ENCODE measurements around the gene NSG2.
"Not testable (repeated sequence)": the region's sequence is repeated elsewhere in the genome, so short reads cannot be mapped to it uniquely, and the experiment has no call there.

NSG2 gene

DNA sequence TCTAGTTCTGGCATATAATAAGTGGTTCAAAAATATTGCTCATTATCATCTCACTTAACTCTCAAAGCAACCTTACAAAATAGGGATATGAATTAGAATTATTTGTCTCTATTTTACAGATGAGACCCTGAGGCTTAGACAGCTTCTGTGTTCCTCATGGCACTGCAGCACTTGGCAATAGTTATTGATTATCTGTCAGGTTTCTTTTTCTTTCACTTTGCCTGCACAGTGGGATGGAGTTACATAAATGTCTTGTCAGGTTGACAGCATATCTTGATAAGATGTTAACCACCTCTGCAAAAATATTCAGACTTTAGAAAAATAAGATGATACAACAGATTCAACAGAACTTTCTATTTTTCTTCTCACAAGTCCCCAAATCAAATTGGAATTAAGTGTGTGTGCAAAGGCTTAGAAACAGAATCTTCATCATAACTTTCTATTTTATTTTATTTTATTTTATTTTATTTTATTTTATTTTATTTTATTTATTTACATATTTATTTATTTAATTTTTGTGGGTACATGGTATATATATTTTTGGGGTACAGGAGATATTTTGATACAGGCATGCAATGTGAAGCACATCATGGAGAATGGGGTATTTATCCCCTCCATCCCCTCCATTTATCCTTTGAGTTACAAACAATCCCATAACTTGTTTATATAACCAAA, 17.7 kb downstream of the NSG2 start:
- no peak for DNase-seq

GRCh38 chr5:174064171-174064570, 18.7 kb downstream of the NSG2 start:
- DNase-seq = no peak

DNA sequence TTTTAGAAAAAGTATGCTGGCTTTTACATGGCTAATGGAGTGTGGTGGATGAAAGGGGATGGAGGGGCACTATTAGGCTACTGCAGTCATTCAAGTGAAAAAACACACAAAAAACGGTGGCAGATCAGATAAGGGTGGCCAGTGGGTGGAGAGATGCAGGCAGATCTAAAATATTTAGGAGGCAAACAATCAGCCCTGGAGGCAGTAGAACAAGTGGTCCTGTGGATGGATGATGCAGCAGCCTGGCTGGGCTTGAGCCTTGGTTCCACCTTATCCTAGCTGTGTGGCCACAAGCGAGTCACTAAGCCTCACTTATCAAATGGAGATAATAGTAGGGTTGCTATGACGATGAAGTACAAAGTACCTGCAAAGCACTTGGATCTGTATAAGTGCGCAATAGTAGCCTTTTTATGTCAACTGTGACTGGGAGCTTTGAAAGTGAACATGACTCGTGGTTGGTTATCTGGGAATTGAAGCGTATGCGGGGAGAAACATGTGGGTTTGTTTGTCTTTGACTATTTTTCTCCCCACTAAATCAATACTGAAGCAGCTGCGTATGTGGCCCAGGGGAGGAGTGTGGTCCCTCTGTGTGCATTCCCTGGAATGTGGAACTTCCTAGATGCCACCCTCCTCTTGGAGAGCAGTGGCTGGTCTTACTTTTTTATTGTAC, 20.2 kb downstream of the NSG2 start:
- no peak for DNase-seq

DNA sequence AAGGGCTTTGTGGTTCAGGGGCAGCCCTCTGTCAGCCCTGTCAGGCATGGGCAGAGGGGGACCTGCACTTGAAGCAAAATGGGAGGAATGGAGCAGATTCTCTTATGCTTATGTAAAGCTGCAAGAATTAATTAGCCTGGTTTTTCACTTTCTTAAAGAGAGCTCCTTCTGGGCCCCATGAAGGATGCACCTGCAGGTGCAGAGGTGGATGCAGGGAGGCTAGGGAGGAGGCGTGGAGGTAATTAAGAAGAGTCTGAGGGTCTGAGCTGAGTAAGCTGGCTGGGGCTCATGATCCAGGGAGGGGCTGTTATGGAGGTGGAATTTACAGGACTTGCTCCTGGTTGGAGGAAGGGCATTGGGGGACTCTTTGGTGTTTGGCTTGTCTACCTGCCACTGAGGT, 22.0 kb downstream of the NSG2 start:
- no peak for DNase-seq

GRCh38 chr5:174071484-174071883, 26.0 kb downstream of the NSG2 start:
- DNase-seq = no peak

- no peak for DNase-seq
These were observed 27.7 kb downstream of the NSG2 start for GRCh38 chr5:174073122-174073660.

- DNase-seq = no peak
These were observed 28.9 kb downstream of the NSG2 start for GRCh38 chr5:174074369-174074768.

- DNase-seq = no peak
These were observed 32.9 kb downstream of the NSG2 start for GRCh38 chr5:174078416-174078815.

GRCh38 chr5:174082286-174082685, 36.8 kb downstream of the NSG2 start:
- no peak for DNase-seq

- DNase-seq = no peak
These were observed 37.7 kb downstream of the NSG2 start for GRCh38 chr5:174083056-174083827.

DNA sequence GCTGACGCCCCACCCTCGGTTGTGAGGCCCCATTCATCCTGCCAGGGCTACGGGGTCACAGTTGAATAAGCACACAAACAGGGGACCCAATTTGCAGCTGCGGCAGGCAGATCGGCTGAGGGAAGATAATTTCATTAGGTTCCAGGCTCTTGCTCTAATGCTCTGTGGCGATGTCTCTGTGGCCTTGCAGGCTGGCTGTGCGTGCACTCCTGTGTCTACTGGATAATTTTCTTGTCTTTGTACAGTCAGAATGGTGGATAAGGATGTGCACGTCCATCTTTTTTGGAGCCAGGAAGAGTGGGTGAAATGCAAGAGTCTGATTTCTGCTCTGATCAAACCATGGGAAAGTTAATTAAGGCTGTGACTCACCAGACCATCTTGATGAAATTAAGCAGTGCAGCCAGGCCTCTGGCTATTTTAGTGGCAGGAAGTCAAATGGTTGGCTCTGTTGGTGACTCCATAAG, 39.2 kb downstream of the NSG2 start:
- DNase-seq = no peak

DNA sequence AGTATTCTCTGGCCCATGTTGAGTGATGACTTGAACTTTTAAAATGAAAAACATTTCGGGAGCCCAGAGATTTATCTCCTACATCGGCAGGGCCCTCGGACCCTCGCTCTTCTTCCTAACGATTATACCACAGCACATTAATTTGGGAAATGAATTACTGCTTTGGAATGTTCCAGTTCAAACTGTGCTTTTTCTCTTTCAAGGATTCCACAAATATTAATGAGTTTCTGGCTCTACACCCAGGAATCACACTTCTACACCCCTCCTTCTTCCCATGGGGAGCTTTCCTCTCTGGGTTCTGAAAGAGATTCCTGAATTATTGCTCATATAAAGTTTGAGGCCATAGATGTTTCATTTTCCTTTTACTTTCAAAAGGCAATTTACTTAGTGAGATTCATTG, 41.2 kb downstream of the NSG2 start:
- DNase-seq = no peak

- DNase-seq = no peak
These were observed 42.3 kb downstream of the NSG2 start for GRCh38 chr5:174087783-174088182.

GRCh38 chr5:174090129-174090528, 44.6 kb downstream of the NSG2 start:
- DNase-seq = no peak

DNA sequence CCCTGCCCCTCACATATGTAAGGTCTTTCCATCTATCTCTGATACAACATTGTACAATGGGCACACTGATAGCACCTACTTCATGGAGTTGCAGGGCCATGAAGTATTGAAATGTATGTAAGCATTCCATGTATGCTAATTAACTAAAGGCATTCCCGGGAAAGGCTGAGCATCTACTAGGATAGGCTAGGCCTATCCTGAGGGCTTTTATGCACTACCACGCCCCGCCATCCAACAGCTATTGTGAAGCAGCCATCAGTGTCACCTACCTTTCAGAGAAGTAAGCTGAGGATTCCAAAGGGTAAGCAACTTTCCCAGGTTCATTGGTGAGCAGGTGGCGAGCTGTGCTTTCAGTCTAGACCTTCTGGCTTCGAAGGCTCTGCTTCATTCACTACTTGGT, 47.6 kb downstream of the NSG2 start:
- no peak for DNase-seq

DNA sequence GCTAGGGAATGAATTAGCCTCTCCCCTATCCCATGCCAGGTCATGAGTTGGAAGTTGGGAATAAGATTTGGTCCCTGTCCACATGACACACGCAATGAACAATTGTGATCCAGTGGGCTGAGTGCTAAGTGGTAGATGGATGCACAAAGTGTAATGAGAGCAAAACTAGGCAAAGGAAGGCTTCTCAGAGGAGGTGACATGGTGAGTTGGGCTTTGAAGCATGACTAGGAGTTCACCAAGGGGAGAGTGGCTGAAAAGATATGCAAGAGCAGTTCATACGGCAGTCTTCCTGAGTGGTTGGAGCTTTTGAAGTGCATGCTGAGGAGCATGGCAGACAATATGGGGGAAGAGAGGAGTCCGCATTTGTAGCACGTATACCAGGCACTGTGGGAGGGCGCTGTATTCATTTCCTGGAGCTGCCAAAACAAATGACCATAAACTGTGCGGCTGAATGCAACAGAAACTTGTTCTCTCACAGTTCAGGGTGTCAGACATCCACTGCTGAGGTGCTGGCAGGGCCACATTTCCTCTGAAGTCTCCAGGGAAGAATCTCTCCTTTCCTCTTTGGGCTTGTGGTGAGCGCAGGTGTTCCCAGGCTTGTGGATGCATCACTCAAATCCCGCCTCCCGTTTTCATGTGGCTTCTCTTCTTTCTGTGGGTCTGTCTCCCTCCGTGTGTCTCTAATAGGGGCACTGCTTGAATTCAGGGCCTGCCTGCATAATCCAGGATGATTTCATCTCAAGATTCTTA, 49.5 kb downstream of the NSG2 start:
- no peak for DNase-seq

- no peak for DNase-seq
These were observed 51.1 kb downstream of the NSG2 start for GRCh38 chr5:174096619-174097018.

DNA sequence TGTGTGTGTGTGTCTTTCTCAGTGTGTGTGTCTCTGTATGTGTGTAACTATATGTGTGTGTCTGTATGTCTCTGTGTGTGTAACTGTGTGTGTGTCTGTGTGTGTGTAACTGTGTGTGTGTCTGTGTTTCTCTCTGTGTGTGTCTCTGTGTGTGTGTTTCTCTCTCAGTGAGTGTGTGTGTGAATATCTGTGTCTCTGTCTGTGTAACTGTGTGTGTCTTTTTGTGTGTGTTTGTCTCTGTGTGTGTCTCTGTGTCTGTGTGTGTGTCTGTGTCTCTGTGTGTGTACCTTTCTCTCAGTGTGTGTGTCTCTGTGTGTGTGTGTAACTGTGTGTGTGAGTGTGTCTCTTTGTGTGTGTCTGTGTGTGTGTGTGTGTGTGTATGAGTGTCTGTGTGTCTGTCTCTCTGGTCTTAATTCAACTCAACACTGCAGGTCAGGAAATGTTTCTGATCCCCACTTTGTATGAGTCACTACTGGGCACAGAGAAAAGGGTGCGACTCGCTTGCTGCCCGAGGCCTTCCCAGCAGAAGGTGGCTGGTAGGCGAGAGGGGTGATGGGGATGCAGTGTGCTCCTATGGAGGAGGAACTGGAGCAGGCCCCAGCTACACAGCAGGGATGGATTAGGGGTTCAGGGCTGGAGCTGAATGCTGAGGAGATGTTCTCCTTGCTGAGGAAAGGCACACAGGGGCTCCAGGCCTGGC, 52.1 kb downstream of the NSG2 start:
- DNase-seq = no peak

GRCh38 chr5:174098694-174099093, 53.2 kb downstream of the NSG2 start:
- no peak for DNase-seq

- no peak for DNase-seq
These were observed 55.0 kb downstream of the NSG2 start for GRCh38 chr5:174100490-174100889.

DNA sequence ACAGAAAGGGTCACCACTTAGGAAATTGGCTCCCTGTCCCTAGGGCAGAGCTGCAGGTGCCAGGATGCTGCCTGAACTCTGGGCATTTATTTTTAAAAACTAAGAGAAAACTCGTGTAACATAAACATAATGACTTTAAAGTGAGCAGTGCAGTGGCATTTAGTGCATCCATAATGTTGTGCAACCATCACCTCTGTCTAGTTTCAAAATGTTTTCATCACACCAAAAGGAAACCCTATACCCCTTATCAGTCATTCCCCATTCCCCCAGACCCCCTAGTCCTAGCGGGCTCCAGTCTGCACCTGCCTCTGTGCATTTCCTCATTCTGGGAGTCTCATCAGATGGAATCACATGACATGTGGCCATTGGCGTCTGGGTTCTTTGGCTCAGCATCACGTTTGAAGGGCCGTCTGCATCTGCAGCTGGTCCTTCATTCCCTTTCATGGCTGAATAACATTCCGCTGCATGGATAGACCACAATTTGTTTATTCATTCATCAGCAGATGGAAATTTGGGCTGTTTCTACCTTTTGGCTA, 55.8 kb downstream of the NSG2 start:
- DNase-seq = no peak

DNA sequence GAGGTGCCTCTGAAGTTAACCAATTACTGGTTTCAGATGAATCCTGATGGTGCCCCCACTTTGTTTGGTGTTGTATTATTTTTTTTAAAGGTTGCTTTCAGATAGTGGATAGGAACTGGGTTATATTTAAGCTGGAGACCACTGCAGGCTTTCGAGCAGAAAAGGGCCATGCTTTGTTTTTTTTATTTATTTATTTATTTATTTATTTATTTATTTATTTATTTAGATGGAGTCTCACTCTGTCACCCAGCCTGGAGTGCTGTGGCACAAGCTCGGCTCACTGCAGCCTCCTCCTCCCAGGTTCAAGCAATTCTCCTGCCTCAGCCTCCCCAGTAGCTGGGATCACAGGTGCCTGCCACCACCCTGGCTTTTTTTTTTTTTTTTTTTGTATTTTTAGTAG, 57.1 kb downstream of the NSG2 start:
- DNase-seq = not testable (repeated sequence)
